Amniotic epithelial cell (primary cell): ENCODE measurements around the gene TMA7.

Experiments
- DNase-seq: peaks from one replicate; pipeline ENCODE4 v3.0.0-alpha.2; 2010; ENCODE audit warnings: low read depth

Gene TMA7

GRCh38 chr3:48423241-48423882 is 16.7 kb upstream of the TMA7 start:
- DNase-seq: no peak

GRCh38 chr3:48423883-48424695 is 16.0 kb upstream of the TMA7 start:
- DNase-seq: no peak

GRCh38 chr3:48425281-48425812 is 14.7 kb upstream of the TMA7 start:
- DNase-seq: peak; percentile 19

DNA sequence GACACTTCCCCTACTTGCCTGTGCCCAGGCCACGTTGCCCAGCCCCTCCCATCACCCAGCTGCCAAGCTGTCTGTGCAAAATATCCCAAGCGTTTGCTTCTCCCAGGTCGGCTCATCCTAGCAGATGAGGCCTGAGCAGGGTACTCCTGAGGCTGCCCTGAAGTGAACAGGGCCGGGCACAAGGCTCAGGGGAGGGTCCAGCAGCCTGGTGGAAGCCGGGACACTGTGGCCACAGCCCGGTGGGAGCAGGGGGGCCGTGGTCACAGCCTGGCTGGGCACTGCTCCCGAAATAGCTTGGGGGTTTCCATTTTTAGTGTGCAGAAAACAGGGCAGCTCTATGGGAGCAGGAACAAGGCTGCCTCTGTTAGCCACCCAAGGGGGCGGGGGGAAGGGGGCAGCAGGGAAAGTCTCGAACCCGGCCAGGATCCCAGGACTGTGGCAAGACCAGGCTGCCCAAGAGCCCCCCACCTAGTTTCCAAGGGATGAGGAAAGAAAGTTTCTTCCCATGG is 13.6 kb upstream of the TMA7 start:
- DNase-seq: no peak

GRCh38 chr3:48426944-48427629 is 13.0 kb upstream of the TMA7 start:
- no peak for DNase-seq

GRCh38 chr3:48427630-48427962 is 12.5 kb upstream of the TMA7 start:
- peak; percentile 25 for DNase-seq

DNA sequence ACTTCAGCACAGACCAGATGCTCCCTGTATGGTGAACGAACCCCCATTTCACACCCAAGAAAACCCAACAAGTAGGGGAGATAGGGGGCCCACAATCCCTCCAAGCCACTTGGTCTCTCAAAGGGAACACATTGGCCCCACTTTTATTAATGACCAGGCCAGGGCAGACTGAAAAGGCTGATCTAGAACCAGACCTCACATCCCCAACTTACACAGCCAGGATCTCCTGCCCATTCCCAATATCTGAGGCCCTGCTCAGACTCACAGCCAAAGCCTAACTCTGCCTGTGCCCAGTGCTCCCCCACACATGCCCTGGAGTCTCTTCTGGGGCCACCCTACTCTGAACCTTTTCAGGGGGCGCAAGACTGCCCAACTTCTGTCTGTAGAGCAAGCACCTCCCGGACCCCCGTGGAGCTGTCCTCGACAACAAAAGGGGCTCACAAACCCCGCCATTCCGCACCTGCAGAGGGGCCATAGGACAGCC is 11.9 kb upstream of the TMA7 start:
- DNase-seq: no peak

- no peak for DNase-seq
Measured at GRCh38 chr3:48428572-48429316, 11.3 kb upstream of the TMA7 start.

DNA sequence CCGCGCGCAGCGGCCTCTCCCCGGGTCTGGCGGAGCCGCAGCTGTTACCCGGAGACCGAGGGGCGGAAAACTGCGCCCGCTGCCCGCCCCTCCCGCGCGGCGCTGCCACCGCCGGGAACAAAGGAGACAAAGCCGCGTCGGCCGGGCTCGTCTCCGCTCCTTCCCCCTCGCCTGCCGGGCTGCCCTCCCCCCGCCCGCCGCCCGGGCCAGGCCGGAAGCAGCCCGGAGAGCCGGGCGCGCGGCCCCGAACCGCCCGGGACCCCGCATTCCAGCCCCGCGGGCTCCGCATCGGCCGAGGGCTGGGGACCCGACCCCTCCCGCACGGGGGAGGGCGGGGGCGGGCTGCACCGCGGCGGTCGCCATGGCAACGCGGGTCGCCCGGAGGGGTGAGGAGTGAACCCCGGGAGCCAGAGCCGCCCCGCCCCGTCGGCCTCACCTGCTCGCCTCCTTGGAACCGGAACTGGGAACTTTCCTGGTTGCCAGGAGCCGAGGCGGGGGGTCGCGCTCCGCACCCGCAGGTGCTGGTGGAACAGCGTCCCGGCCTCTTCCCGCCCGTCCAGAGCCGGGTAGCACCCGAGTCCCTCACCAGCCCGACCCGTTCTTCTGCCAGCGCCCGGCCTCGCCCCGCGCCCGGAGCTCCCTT is 10.6 kb upstream of the TMA7 start:
- no peak for DNase-seq

GRCh38 chr3:48429960-48430707 is 9.9 kb upstream of the TMA7 start, which contains the start of gene PLXNB1:
Gene PLXNB1 (minus strand): TSS chr3:48430086. CDS start chr3:48424611, 5,475 bp downstream.
- peak; percentile 74 for DNase-seq

DNA sequence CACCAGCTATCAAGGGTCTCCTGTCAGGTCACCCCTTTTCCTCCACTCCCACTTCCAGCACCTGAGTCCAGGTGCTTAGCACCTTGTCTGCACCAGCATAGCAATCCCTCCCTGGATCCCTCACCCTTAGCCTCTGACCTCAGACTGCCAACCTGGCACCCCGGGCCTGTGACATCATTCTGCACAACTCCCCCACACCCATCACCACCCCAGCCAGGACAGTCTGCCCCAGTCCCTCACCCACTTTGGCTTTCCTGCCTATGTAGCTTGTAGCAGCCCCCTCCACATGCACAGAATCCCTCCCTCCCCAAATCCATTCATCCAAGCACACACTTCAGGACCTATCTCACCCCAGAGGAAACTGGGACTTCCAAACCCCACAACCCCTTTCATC is 9.4 kb upstream of the TMA7 start:
- DNase-seq: no peak

GRCh38 chr3:48431224-48432029 is 8.6 kb upstream of the TMA7 start:
- DNase-seq: no peak

- DNase-seq: no peak
Measured at GRCh38 chr3:48432411-48433371, 7.4 kb upstream of the TMA7 start.

GRCh38 chr3:48433472-48434118 is 6.5 kb upstream of the TMA7 start:
- peak; percentile 42 for DNase-seq

GRCh38 chr3:48434591-48435222 is 5.3 kb upstream of the TMA7 start:
- DNase-seq: no peak

GRCh38 chr3:48435223-48435595 is 4.8 kb upstream of the TMA7 start:
- DNase-seq: no peak

- peak; percentile 69 for DNase-seq
Measured at GRCh38 chr3:48435774-48436476, 4.1 kb upstream of the TMA7 start.
